GM12891 (cell line): ENCODE data around the gene ANXA9.

Experiments
- DNase-seq: peaks from one replicate; pipeline ENCODE4 v3.0.0; 2011; ENCODE audit warnings: low spot score; ENCODE audit not compliant: insufficient read length
- FAIRE-seq: peaks from 2 replicates; lab custom pipeline; 2011; peaks lifted over from hg19 to GRCh38; lab: Jason Lieb, UNC
- PAX5 ChIP-seq: IDR thresholded peaks from 2 replicates; pipeline ENCODE4 v1.6.1; 2011; ENCODE audit warnings: low read length, moderate library complexity, mild to moderate bottlenecking; ENCODE audit not compliant: insufficient read depth, severe bottlenecking
- POLR2A ChIP-seq: IDR thresholded peaks from 2 replicates; pipeline ENCODE4 v1.6.1; 2011; ENCODE audit warnings: low read depth, low read length, control low read depth
- POLR2AphosphoS5 ChIP-seq: IDR thresholded peaks from 2 replicates; pipeline ENCODE4 v1.6.1; 2011; ENCODE audit warnings: low read depth, low read length, control low read depth
- POU2F2 ChIP-seq: IDR thresholded peaks from 2 replicates; pipeline ENCODE4 v1.6.1; 2011; ENCODE audit warnings: low read depth, mild to moderate bottlenecking, control low read depth, low read length, moderate library complexity
- SPI1 ChIP-seq: IDR thresholded peaks from 2 replicates; pipeline ENCODE4 v1.6.1; 2011; ENCODE audit warnings: low read depth, low read length, control low read depth
- TAF1 ChIP-seq: IDR thresholded peaks from 2 replicates; pipeline ENCODE4 v1.6.1; 2011; ENCODE audit warnings: low read depth, low read length, control low read depth

The ANXA9 gene

DNA sequence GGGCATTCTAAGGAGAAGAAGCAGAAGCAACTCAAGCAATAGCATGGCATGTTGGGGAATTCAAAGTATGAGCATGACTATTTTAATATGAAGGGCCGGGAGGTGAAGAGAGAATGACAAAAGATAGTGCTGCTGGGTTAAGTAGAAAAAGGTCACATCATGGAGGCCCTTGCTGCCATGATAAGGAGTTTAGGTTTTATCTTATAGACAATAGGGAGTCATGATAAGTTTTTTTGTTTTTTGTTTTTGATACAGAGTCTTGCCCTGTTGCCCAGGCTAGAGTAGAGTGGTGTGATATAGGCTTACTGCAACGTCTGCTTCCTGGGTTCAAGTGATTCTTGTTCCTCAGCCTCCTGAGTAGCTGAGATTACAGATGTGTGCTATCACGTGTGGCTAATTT lies 57.4 kb downstream of the ANXA9 start:
- TF ChIP-seq SPI1 (no peak), POU2F2 (no peak), POLR2AphosphoS5 (no peak), PAX5 (no peak), POLR2A (no peak), TAF1 (no peak)
- no peak for FAIRE-seq
- DNase-seq: no peak

DNA sequence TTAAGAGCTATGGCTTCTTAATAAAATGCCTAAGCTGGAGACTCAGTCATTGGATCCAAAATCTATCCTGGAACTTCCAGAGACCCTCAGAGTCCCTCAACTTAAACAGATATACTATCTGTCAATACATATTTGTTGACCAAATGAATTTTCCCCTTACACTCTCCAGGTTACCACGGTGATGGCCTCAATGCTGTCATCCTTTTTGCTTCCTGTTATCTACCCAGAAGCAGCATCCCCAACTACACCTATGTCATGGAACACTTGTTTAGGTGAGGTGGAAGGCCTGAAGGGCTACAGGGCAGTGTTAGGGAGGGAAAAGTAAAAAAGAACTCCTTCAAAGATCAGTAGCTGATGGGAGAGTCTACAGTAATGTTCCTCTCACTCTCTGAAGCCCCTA lies 61.1 kb downstream of the ANXA9 start:
- DNase-seq: no peak
- FAIRE-seq: no peak
- TF ChIP-seq SPI1 (no peak), POU2F2 (no peak), POLR2AphosphoS5 (no peak), POLR2A (no peak), PAX5 (no peak), TAF1 (no peak)
